Measurements from ENCODE around the gene CTDSP1.

CTDSP1 gene

GRCh38 chr2:218367415-218368149 lies 32.1 kb upstream of the CTDSP1 start:
- Histone ChIP-seq H3K4me3 (ENCODE audit: insufficient read depth, low read depth, low read length, poor library complexity, severe bottlenecking) (peak overlapping the region; percentile 64), H3K4me1 (ENCODE audit: control insufficient read depth, insufficient read depth, low read length, poor library complexity, severe bottlenecking) (peaks cover 6% of the 10 kb centered on the region), H3K27me3 (replicated peaks; ENCODE audit: control insufficient read depth, insufficient read depth, low read length, poor library complexity, severe bottlenecking) (no peaks in the 10 kb centered on the region), H3K27ac (ENCODE audit: insufficient read depth, low read length, poor library complexity, severe bottlenecking) (peak overlapping the region; percentile 63), H3K36me3 (ENCODE audit: control insufficient read depth, insufficient read depth, low read length) (no peaks in the 10 kb centered on the region), H3K9me3 (ENCODE audit: control insufficient read depth, low read length) (no peaks in the 10 kb centered on the region)
- peak; percentile 65 to 73 (median 69) for DNase-seq

GRCh38 chr2:218368150-218368528 lies 31.5 kb upstream of the CTDSP1 start:
- H3K36me3 ChIP-seq (ENCODE audit: control insufficient read depth, insufficient read depth, low read length) = no peaks in the 10 kb centered on the region
- H3K27ac ChIP-seq (ENCODE audit: insufficient read depth, low read length, poor library complexity, severe bottlenecking) = peak overlapping the region; percentile 63
- no peaks in the 10 kb centered on the region for H3K27me3 ChIP-seq (replicated peaks; ENCODE audit: control insufficient read depth, insufficient read depth, low read length, poor library complexity, severe bottlenecking)
- H3K9me3 ChIP-seq (ENCODE audit: control insufficient read depth, low read length) = no peaks in the 10 kb centered on the region
- peak overlapping the region; percentile 64 for H3K4me3 ChIP-seq (ENCODE audit: insufficient read depth, low read depth, low read length, poor library complexity, severe bottlenecking)
- no peak for DNase-seq
- H3K4me1 ChIP-seq (ENCODE audit: control insufficient read depth, insufficient read depth, low read length, poor library complexity, severe bottlenecking) = peaks cover 6% of the 10 kb centered on the region

- H3K36me3 ChIP-seq (ENCODE audit: control insufficient read depth, insufficient read depth, low read length) = no peaks in the 10 kb centered on the region
- no peak overlapping the region for H3K27ac ChIP-seq (ENCODE audit: insufficient read depth, low read length, poor library complexity, severe bottlenecking)
- no peak overlapping the region for H3K4me3 ChIP-seq (ENCODE audit: insufficient read depth, low read depth, low read length, poor library complexity, severe bottlenecking)
- H3K9me3 ChIP-seq (ENCODE audit: control insufficient read depth, low read length) = no peaks in the 10 kb centered on the region
- peaks cover 6% of the 10 kb centered on the region for H3K4me1 ChIP-seq (ENCODE audit: control insufficient read depth, insufficient read depth, low read length, poor library complexity, severe bottlenecking)
- H3K27me3 ChIP-seq (replicated peaks; ENCODE audit: control insufficient read depth, insufficient read depth, low read length, poor library complexity, severe bottlenecking) = no peaks in the 10 kb centered on the region
- no peak for DNase-seq
Observed at GRCh38 chr2:218368621-218369153, 31.0 kb upstream of the CTDSP1 start.

GRCh38 chr2:218369330-218369729 lies 30.3 kb upstream of the CTDSP1 start:
- Histone ChIP-seq H3K4me1 (ENCODE audit: control insufficient read depth, insufficient read depth, low read length, poor library complexity, severe bottlenecking) (peaks cover 6% of the 10 kb centered on the region), H3K27me3 (replicated peaks; ENCODE audit: control insufficient read depth, insufficient read depth, low read length, poor library complexity, severe bottlenecking) (no peaks in the 10 kb centered on the region), H3K27ac (ENCODE audit: insufficient read depth, low read length, poor library complexity, severe bottlenecking) (no peak overlapping the region), H3K4me3 (ENCODE audit: insufficient read depth, low read depth, low read length, poor library complexity, severe bottlenecking) (no peak overlapping the region), H3K36me3 (ENCODE audit: control insufficient read depth, insufficient read depth, low read length) (no peaks in the 10 kb centered on the region), H3K9me3 (ENCODE audit: control insufficient read depth, low read length) (no peaks in the 10 kb centered on the region)
- DNase-seq = no peak

GRCh38 chr2:218370410-218371063 lies 29.1 kb upstream of the CTDSP1 start:
- H3K9me3 ChIP-seq (ENCODE audit: control insufficient read depth, low read length) = no peaks in the 10 kb centered on the region
- DNase-seq = no peak
- H3K27ac ChIP-seq (ENCODE audit: insufficient read depth, low read length, poor library complexity, severe bottlenecking) = no peak overlapping the region
- no peaks in the 10 kb centered on the region for H3K27me3 ChIP-seq (replicated peaks; ENCODE audit: control insufficient read depth, insufficient read depth, low read length, poor library complexity, severe bottlenecking)
- H3K4me3 ChIP-seq (ENCODE audit: insufficient read depth, low read depth, low read length, poor library complexity, severe bottlenecking) = no peak overlapping the region
- peaks cover 6% of the 10 kb centered on the region for H3K4me1 ChIP-seq (ENCODE audit: control insufficient read depth, insufficient read depth, low read length, poor library complexity, severe bottlenecking)
- no peaks in the 10 kb centered on the region for H3K36me3 ChIP-seq (ENCODE audit: control insufficient read depth, insufficient read depth, low read length)

- no peak for DNase-seq
- Histone ChIP-seq H3K36me3 (ENCODE audit: control insufficient read depth, insufficient read depth, low read length) (no peaks in the 10 kb centered on the region), H3K4me3 (ENCODE audit: insufficient read depth, low read depth, low read length, poor library complexity, severe bottlenecking) (no peak overlapping the region), H3K27me3 (replicated peaks; ENCODE audit: control insufficient read depth, insufficient read depth, low read length, poor library complexity, severe bottlenecking) (no peaks in the 10 kb centered on the region), H3K4me1 (ENCODE audit: control insufficient read depth, insufficient read depth, low read length, poor library complexity, severe bottlenecking) (peaks cover 6% of the 10 kb centered on the region), H3K27ac (ENCODE audit: insufficient read depth, low read length, poor library complexity, severe bottlenecking) (no peak overlapping the region), H3K9me3 (ENCODE audit: control insufficient read depth, low read length) (no peaks in the 10 kb centered on the region)
Observed at GRCh38 chr2:218371983-218372350, 27.7 kb upstream of the CTDSP1 start.

GRCh38 chr2:218374795-218375194 lies 24.9 kb upstream of the CTDSP1 start:
- no peaks in the 10 kb centered on the region for H3K9me3 ChIP-seq (ENCODE audit: control insufficient read depth, low read length)
- no peaks in the 10 kb centered on the region for H3K36me3 ChIP-seq (ENCODE audit: control insufficient read depth, insufficient read depth, low read length)
- no peak overlapping the region for H3K4me3 ChIP-seq (ENCODE audit: insufficient read depth, low read depth, low read length, poor library complexity, severe bottlenecking)
- no peaks in the 10 kb centered on the region for H3K4me1 ChIP-seq (ENCODE audit: control insufficient read depth, insufficient read depth, low read length, poor library complexity, severe bottlenecking)
- no peak for DNase-seq
- no peak overlapping the region for H3K27ac ChIP-seq (ENCODE audit: insufficient read depth, low read length, poor library complexity, severe bottlenecking)
- no peaks in the 10 kb centered on the region for H3K27me3 ChIP-seq (replicated peaks; ENCODE audit: control insufficient read depth, insufficient read depth, low read length, poor library complexity, severe bottlenecking)

- DNase-seq = no peak
- Histone ChIP-seq H3K27ac (ENCODE audit: insufficient read depth, low read length, poor library complexity, severe bottlenecking) (no peak overlapping the region), H3K9me3 (ENCODE audit: control insufficient read depth, low read length) (no peaks in the 10 kb centered on the region), H3K4me3 (ENCODE audit: insufficient read depth, low read depth, low read length, poor library complexity, severe bottlenecking) (no peak overlapping the region), H3K36me3 (ENCODE audit: control insufficient read depth, insufficient read depth, low read length) (no peaks in the 10 kb centered on the region), H3K4me1 (ENCODE audit: control insufficient read depth, insufficient read depth, low read length, poor library complexity, severe bottlenecking) (no peaks in the 10 kb centered on the region), H3K27me3 (replicated peaks; ENCODE audit: control insufficient read depth, insufficient read depth, low read length, poor library complexity, severe bottlenecking) (no peaks in the 10 kb centered on the region)
Observed at GRCh38 chr2:218375212-218375611, 24.5 kb upstream of the CTDSP1 start.

GRCh38 chr2:218378053-218378452 lies 21.6 kb upstream of the CTDSP1 start:
- no peaks in the 10 kb centered on the region for H3K27me3 ChIP-seq (replicated peaks; ENCODE audit: control insufficient read depth, insufficient read depth, low read length, poor library complexity, severe bottlenecking)
- no peak overlapping the region for H3K27ac ChIP-seq (ENCODE audit: insufficient read depth, low read length, poor library complexity, severe bottlenecking)
- no peaks in the 10 kb centered on the region for H3K9me3 ChIP-seq (ENCODE audit: control insufficient read depth, low read length)
- no peaks in the 10 kb centered on the region for H3K4me1 ChIP-seq (ENCODE audit: control insufficient read depth, insufficient read depth, low read length, poor library complexity, severe bottlenecking)
- DNase-seq = no peak
- H3K4me3 ChIP-seq (ENCODE audit: insufficient read depth, low read depth, low read length, poor library complexity, severe bottlenecking) = no peak overlapping the region
- H3K36me3 ChIP-seq (ENCODE audit: control insufficient read depth, insufficient read depth, low read length) = no peaks in the 10 kb centered on the region

- Histone ChIP-seq H3K4me3 (ENCODE audit: insufficient read depth, low read depth, low read length, poor library complexity, severe bottlenecking) (no peak within 1 kb of the TSS), H3K9me3 (ENCODE audit: control insufficient read depth, low read length) (no peaks in the 10 kb centered on the region), H3K27ac (ENCODE audit: insufficient read depth, low read length, poor library complexity, severe bottlenecking) (no peak within 1 kb of the TSS), H3K36me3 (ENCODE audit: control insufficient read depth, insufficient read depth, low read length) (no peaks in the 10 kb centered on the region), H3K27me3 (replicated peaks; ENCODE audit: control insufficient read depth, insufficient read depth, low read length, poor library complexity, severe bottlenecking) (no peaks in the 10 kb centered on the region), H3K4me1 (ENCODE audit: control insufficient read depth, insufficient read depth, low read length, poor library complexity, severe bottlenecking) (no peaks in the 10 kb centered on the region)
- no peak for DNase-seq
Observed at GRCh38 chr2:218381916-218382366, 17.7 kb upstream of the CTDSP1 start, which contains the start of gene SLC11A1. Gene SLC11A1 (plus strand): TSS chr2:218382273. CDS start chr2:218382369, 96 bp downstream.
